HepG2 (cell line): ENCODE data around the gene SYNJ2. TPM values are rescaled to one million over a fixed set of nuclear protein-coding genes. Genes with fewer than 3 reads are reported as not detected.

ENCODE experiments used
- AHR ChIP-seq: IDR thresholded peaks from 2 replicates; pipeline ENCODE4 v1.6.1; 2018; ENCODE audit warnings: missing genetic modification reagents, missing compliant biosample characterization
- ATF3 ChIP-seq: sonication (generic); formaldehyde crosslinking; IDR thresholded peaks from 2 replicates; pipeline ENCODE4 v1.4.0; 2020; ENCODE audit warnings: missing genetic modification reagents
- BRF2 ChIP-seq: sonication (generic); formaldehyde crosslinking; IDR thresholded peaks from 2 replicates; pipeline ENCODE4 v1.8.1; 2022; ENCODE audit warnings: mild to moderate bottlenecking, missing genetic modification reagents
- CAMTA2 ChIP-seq: sonication (generic); formaldehyde crosslinking; IDR thresholded peaks from 2 replicates; pipeline ENCODE4 v1.4.0; 2020; ENCODE audit warnings: mild to moderate bottlenecking, missing genetic modification reagents, borderline replicate concordance
- CSRNP2 ChIP-seq: sonication (generic); formaldehyde crosslinking; conservative IDR thresholded peaks from 2 replicates; pipeline ENCODE4 v1.8.0; 2022; ENCODE audit warnings: low read depth, missing genetic modification reagents
- FOXO4 ChIP-seq: sonication (generic); formaldehyde crosslinking; conservative IDR thresholded peaks from 2 replicates; pipeline ENCODE4 v1.8.1; 2023; ENCODE audit warnings: missing genetic modification reagents
- GTF2F1 ChIP-seq: fragments of 150-350 bp; IDR thresholded peaks from 2 replicates; pipeline ENCODE4 v1.6.1; 2014; ENCODE audit warnings: low read length
- JDP2 ChIP-seq: sonication (generic); formaldehyde crosslinking; IDR thresholded peaks from 2 replicates; pipeline ENCODE4 v1.8.1; 2022; ENCODE audit warnings: missing genetic modification reagents, borderline replicate concordance
- PAF1 ChIP-seq: IDR thresholded peaks from 2 replicates; pipeline ENCODE4 v1.6.1; 2016; ENCODE audit warnings: missing genetic modification reagents, missing compliant biosample characterization
- SALL2 ChIP-seq: sonication (generic); formaldehyde crosslinking; IDR thresholded peaks from 2 replicates; pipeline ENCODE4 v1.8.1; 2023; ENCODE audit warnings: mild to moderate bottlenecking, missing genetic modification reagents, inconsistent platforms
- SRY ChIP-seq: sonication (generic); formaldehyde crosslinking; IDR thresholded peaks from 2 replicates; pipeline ENCODE4 v1.8.0; 2022; ENCODE audit warnings: mild to moderate bottlenecking, missing genetic modification reagents
- STAT6 ChIP-seq: sonication (generic); formaldehyde crosslinking; IDR thresholded peaks from 2 replicates; pipeline ENCODE4 v1.4.0; 2020; ENCODE audit warnings: missing genetic modification reagents, mild to moderate bottlenecking, borderline replicate concordance
- ZFP90 ChIP-seq: sonication (generic); formaldehyde crosslinking; IDR thresholded peaks from 2 replicates; pipeline ENCODE4 v1.8.0; 2022; ENCODE audit warnings: missing genetic modification reagents, mild to moderate bottlenecking, inconsistent platforms, borderline replicate concordance
- ZNF207 ChIP-seq: fragments of 450-650 bp; IDR thresholded peaks from 2 replicates; pipeline ENCODE4 v1.6.1; 2016; ENCODE audit warnings: antibody characterized with exemption, borderline replicate concordance
- ZNF232 ChIP-seq: sonication (generic); formaldehyde crosslinking; IDR thresholded peaks from 2 replicates; pipeline ENCODE4 v1.4.0; 2020; ENCODE audit warnings: missing genetic modification reagents, borderline replicate concordance
- ZNF274 ChIP-seq: sonication (generic); formaldehyde crosslinking; IDR thresholded peaks from 2 replicates; pipeline ENCODE4 v1.5.1; 2020; ENCODE audit warnings: mild to moderate bottlenecking, missing genetic modification reagents
- ZNF605 ChIP-seq: sonication (generic); formaldehyde crosslinking; IDR thresholded peaks from 2 replicates; pipeline ENCODE4 v1.8.0; 2022; ENCODE audit warnings: mild to moderate bottlenecking, missing genetic modification reagents
- ZNF616 ChIP-seq: sonication (generic); formaldehyde crosslinking; IDR thresholded peaks from 2 replicates; pipeline ENCODE4 v1.5.0; 2020; ENCODE audit warnings: low read depth, mild to moderate bottlenecking, missing genetic modification reagents
- ZNF672 ChIP-seq: sonication (generic); formaldehyde crosslinking; IDR thresholded peaks from 2 replicates; pipeline ENCODE4 v1.8.1; 2022; ENCODE audit warnings: missing genetic modification reagents
- ZNF720 ChIP-seq: sonication (generic); formaldehyde crosslinking; IDR thresholded peaks from 2 replicates; pipeline ENCODE4 v1.4.0; 2020; ENCODE audit warnings: missing genetic modification reagents
- ZUFSP ChIP-seq: sonication (generic); formaldehyde crosslinking; IDR thresholded peaks from 2 replicates; pipeline ENCODE4 v1.9.0; 2021; ENCODE audit warnings: missing genetic modification reagents, mild to moderate bottlenecking, borderline replicate concordance
- polyA plus RNA-seq, 8 experiments: library from polyadenylated mRNA; depleted of rRNA in 3 of 8; stranded (reverse) in 7 of 8; unstranded in 1 of 8; fragments of >200 nt; fragmentation: Illumina TruSeq in 4 of 8; extraction: Trizol in 4 of 8; gene quantifications; 2 replicates each; pipeline versions ENCODE4 v1.2.1 to v1.2.3, GENCODE V29; 2011 to 2016; ENCODE audit warnings: low read depth in 4 of 8, missing spikeins in 1 of 8, mixed read lengths in 1 of 8; ENCODE audit not compliant: insufficient read depth in 1 of 8
- total RNA-seq, 5 experiments: library from RNA; depleted of rRNA; stranded (reverse); fragments of >200 nt; fragmentation: Illumina TruSeq; extraction: Trizol; gene quantifications; 2 replicates each; pipeline ENCODE4 v1.2.3, GENCODE V29; 2016; ENCODE audit warnings: low read depth in 1 of 5

The SYNJ2 gene
- total and polyA plus RNA-seq, 2 of the 13 experiments (the other 11 are each of a cell fraction or from before 2014, with no cell fraction given): 39.1 to 57.6 TPM

GRCh38 chr6:157981395-157982101 lies at the start of gene SYNJ2 (continued):
- TF ChIP-seq ZNF672 (CRISPR knock-in tag): peak; percentile 74; the same call in 1 of the 2 replicates
- peak; percentile 79 for TF ChIP-seq ZNF616
- no peak for TF ChIP-seq ZNF605 (CRISPR knock-in tag)
- peak; percentile 85 for TF ChIP-seq SRY (CRISPR knock-in tag)
- no peak for TF ChIP-seq FOXO4 (CRISPR knock-in tag)
- peak; percentile 43; the same call in 1 of the 2 replicates for TF ChIP-seq ATF3 (CRISPR knock-in tag)
- TF ChIP-seq BRF2 (CRISPR knock-in tag): peak; percentile 61
- TF ChIP-seq STAT6 (CRISPR knock-in tag): peak; percentile 60; the same call in 1 of the 2 replicates
- no peak; the same call in 1 of the 2 replicates for TF ChIP-seq JDP2 (CRISPR knock-in tag)
- TF ChIP-seq ZUFSP: no peak
- peak; percentile 86 for TF ChIP-seq SALL2 (CRISPR knock-in tag)
- no peak for TF ChIP-seq ZNF274 (CRISPR knock-in tag)
- TF ChIP-seq ZNF232 (CRISPR knock-in tag): no peak
- TF ChIP-seq ZNF207: no peak
- no peak for TF ChIP-seq ZNF720 (CRISPR knock-in tag)
- TF ChIP-seq GTF2F1: no peak
- no peak; the same call in 1 of the 2 replicates for TF ChIP-seq ZFP90 (CRISPR knock-in tag)
- no peak for TF ChIP-seq CSRNP2 (CRISPR knock-in tag)
- TF ChIP-seq AHR: no peak; the same call in 1 of the 2 replicates
- no peak for TF ChIP-seq CAMTA2 (CRISPR knock-in tag)
- TF ChIP-seq PAF1 (CRISPR knock-in tag): no peak
